Measurements from ENCODE around the gene C3orf20.
"Not testable (repeated sequence)": the region's sequence is repeated elsewhere in the genome, so short reads cannot be mapped to it uniquely, and the experiment has no call there.

The C3orf20 gene

DNA sequence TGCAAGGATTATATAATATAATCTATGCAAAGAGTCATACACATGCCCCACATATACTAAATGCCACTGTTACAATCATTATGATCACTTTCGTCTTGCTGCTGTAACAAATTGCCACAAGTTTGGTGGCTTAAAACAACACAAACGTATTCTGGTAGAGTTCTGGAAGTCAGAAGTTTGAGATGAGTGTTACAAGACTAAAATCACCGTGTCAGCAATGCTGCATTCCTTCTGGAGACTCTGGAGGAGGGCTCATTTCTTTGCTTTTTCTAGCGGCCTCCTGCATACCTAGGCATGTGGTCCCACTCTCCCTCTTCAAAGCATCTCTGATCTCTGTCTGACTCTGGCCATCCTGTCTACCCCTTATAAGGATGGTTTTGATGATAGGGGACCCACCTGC is 24.7 kb upstream of the C3orf20 start:
- DNase-seq (ENCODE audit: low read depth in 2 of 2), result no peak

DNA sequence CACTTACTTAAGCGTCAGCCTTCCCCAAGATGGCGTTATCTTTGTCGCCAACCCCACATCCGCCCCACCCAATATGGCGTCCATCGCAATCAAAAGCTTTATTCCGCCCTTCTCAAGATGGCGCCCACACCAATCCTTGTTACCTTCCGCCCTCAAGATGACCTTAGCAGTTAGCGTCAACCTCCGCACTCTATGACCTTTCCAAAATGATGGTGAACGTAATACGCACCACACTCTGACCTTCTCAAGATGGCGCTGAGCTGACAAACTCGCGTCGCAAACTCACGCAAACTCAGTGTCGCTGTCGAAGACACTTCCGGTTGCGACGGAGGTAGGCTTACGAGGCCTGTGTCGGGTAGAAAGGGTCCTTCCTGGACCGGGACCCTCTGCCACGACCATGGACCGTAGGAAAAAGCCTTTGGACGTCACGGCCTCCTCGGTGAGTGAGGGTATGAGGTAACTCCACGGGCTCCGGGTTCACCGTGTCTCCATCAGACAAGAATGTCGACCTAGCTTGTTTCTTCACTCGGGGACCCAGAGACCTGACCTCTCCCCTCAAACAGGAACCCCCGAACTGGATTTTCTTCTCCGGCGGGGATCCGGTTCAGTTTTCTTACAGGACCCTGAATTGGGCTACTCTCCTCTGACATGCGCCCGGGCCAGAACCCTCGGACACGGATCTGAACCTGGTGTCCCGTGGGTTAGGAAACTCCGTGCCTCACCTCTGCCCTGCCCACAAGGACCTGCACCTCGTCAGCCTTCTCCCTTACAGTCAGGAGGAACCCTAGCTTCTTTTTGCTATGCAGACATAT is 23.3 kb upstream of the C3orf20 start, which contains the start of gene CCDC174:
Gene CCDC174 (plus strand): TSS at position 323 of the 812 bp plus-strand sequence. CDS start 75 bp downstream, at position 398.
- peak; percentile 83 to 92 for DNase-seq (ENCODE audit: low read depth in 2 of 2)

- not testable (repeated sequence) for DNase-seq (ENCODE audit: low read depth in 2 of 2)
Measured at GRCh38 chr3:14652360-14652907, 22.5 kb upstream of the C3orf20 start.

- no peak for DNase-seq (ENCODE audit: low read depth in 2 of 2)
Measured at GRCh38 chr3:14657579-14657978, 17.4 kb upstream of the C3orf20 start.

- DNase-seq (ENCODE audit: low read depth in 2 of 2), result no peak
Measured at GRCh38 chr3:14658978-14659377, 16.0 kb upstream of the C3orf20 start.

DNA sequence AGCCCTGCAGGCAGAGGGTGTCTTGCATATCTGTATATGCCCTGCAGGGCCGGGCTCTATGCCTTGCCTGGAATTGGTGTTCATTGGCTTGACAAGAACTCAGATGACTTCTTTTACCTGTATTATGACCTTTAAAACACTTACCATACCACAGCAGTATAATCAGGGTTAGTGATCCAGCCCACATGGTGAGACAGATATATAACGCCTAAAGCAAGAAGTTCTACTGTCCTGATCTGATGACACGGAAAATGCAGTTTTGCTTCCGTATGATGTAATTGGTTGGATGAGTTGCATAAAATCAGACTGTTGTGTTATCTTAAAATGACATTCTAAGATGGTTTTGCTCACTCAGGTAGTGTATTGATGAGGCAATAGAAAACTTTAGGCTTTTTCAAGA is 14.0 kb upstream of the C3orf20 start:
- DNase-seq (ENCODE audit: low read depth in 2 of 2), result no peak

DNA sequence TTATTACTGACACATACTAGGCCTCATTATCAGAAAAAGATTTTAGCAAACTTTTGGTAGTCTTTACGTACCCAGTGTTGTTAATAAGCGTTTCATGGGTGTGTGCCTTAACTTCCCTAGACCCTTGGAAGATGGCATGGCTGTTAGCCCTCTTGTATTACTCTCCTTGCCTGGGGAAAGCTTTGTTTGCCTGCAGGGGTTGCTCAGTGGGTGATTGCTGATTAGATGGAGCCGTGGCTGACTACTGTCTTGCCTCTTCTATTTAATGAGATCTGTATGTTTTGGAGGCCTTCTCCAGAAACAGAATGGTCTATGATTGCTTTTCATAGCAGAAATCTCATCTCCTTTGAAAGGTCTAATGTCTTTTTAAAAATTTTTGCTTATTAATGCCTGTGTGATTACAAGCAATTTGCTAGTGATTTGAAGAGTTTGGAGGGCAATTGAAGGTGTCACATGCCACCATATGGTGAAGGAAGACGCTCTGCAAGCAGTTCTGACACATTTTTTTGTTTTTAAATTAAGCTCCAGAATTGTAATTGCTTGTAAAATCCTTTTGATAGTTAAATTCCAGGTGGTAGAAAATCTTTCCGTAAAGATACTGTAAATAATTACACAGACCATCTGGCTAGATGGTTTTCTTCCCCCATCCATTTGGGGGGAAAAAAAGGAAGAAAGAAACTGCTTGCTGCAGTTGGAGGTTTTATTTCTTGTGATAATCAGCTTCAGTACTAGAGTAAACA is 11.4 kb upstream of the C3orf20 start:
- DNase-seq (ENCODE audit: low read depth in 2 of 2), result no peak

GRCh38 chr3:14664170-14664569 is 10.8 kb upstream of the C3orf20 start:
- DNase-seq (ENCODE audit: low read depth in 2 of 2), result no peak

- DNase-seq (ENCODE audit: low read depth in 2 of 2), result no peak
Measured at GRCh38 chr3:14672588-14672987, 2.4 kb upstream of the C3orf20 start.

- DNase-seq (ENCODE audit: low read depth in 2 of 2), result no peak
Measured at GRCh38 chr3:14676881-14677280, 1.9 kb downstream of the C3orf20 start.

GRCh38 chr3:14678015-14678503 is 3.1 kb downstream of the C3orf20 start:
- DNase-seq (ENCODE audit: low read depth in 2 of 2), result no peak

- DNase-seq (ENCODE audit: low read depth in 2 of 2), result no peak
Measured at GRCh38 chr3:14680115-14680514, 5.2 kb downstream of the C3orf20 start.

DNA sequence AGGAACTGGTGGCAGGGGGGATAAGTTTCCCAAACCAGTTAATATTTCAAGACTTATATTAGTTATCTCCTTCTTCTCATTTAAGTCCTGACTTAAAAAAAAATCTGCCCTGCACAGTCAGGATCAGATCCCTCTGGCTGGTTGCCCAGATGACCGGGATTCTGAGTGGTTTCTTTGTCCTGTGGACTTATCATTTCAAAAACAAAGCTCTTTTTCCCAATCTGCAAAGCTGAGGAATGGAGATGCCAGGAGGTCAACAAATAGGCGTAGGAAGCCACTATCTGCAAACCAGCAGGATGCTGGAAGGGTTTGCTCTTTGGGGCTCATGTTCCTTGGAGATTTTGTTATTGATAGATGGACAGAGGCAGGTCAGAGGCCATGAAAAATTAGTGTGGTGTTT is 5.8 kb downstream of the C3orf20 start:
- DNase-seq (ENCODE audit: low read depth in 2 of 2), result no peak

- DNase-seq (ENCODE audit: low read depth in 2 of 2), result no peak
Measured at GRCh38 chr3:14684447-14684846, 9.5 kb downstream of the C3orf20 start.

- DNase-seq (ENCODE audit: low read depth in 2 of 2), result no peak
Measured at GRCh38 chr3:14685179-14685578, 10.2 kb downstream of the C3orf20 start.

GRCh38 chr3:14687360-14687759 is 12.4 kb downstream of the C3orf20 start:
- no peak for DNase-seq (ENCODE audit: low read depth in 2 of 2)

GRCh38 chr3:14688525-14688924 is 13.6 kb downstream of the C3orf20 start:
- DNase-seq (ENCODE audit: low read depth in 2 of 2), result no peak

DNA sequence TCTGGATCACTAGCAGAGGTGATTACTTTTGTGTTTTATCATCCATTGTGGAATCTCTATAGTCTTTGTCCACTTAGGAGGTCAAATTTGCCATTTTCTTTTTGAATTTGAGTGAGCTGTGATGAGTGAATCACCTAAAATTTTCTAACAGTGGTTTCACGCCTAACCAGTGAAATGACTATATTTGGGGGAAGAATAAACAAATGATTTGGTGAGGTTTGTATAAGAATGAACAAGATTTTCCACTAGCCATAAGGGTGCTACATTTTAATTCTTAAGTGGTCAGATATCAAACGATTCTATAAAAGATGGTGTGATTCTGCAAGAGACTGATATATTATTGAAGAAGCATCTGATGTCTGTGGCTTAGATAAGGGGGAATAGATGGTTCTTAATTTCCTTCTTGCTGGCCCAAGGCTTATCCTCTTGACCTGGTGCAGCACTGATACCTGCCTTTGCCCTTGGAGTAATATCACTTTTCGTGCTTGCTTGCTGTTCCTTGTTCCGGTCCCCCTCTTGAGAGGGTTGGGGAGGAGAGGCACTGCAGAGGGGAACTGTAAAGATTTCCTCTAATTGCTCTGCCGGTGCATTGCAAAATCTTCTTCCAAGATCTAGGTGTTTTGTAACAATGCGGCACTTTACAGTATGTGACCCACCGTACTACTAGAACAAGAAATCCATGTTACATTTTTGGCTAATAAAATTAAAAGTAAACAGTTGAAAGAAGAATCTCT is 14.5 kb downstream of the C3orf20 start:
- no peak for DNase-seq (ENCODE audit: low read depth in 2 of 2)

DNA sequence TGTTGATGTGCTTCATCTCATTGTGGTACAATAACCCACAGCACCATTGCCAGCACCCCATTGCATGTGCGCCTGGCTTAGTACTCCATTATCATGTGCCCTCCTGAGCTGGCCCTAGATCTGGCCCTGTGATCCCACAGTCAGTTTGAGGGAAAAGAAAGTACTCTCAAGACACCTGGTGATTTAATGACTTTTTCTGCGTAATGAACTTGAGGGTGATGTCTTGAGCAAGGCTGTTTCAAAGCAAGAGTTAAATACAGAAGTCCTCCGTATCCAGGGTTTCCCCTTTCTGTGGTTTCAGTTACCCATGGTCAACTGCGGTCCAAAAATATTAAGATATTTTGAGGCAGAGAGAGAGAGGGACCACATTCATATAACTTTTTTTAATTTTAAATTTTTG is 16.3 kb downstream of the C3orf20 start:
- DNase-seq (ENCODE audit: low read depth in 2 of 2), result no peak

GRCh38 chr3:14691719-14692118 is 16.8 kb downstream of the C3orf20 start:
- no peak for DNase-seq (ENCODE audit: low read depth in 2 of 2)

DNA sequence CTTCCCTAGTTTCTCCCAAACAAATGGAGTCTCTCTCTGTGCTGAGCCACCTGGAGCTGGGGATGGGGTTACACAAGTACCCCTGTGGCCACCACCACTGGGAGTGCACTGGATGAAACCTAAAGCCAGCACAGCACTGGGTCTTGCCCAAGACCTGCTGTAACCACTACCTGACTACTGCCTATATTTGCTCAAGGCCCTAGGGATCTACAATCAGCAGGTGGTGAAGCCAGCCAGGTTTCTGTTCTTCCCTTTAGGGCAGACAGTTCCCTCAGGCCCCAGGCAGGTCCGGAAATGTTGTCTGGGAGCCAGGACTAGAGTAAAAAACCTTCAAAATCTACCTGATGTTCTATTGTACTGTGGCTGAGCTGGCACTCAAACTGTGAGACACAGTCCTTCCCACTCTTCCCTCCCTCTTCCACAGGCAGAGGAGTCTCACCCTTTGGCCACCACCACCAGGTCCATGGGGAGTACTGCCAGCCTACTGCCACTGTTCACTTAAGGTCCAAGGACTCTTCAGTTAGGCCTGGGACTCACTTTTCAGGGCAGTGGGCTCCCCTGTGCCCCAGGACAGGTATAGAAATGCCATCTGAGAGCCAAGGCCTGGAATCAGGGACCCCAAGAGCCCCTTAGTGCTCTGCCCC is 23.8 kb downstream of the C3orf20 start:
- no peak for DNase-seq (ENCODE audit: low read depth in 2 of 2)
